ENCODE data around the gene LOXL1. TPM values are rescaled to one million over a fixed set of nuclear protein-coding genes. Genes with fewer than 3 reads are reported as not detected.
"Not testable (repeated sequence)": the region's sequence is repeated elsewhere in the genome, so short reads cannot be mapped to it uniquely, and the experiment has no call there.

The LOXL1 gene
- total and polyA plus RNA-seq, 9 of the 15 experiments (the other 6 are each of a cell fraction or from before 2014, with no cell fraction given), result 0.14 TPM; not detected in 8

- H3K36me3 ChIP-seq (ENCODE audit: control insufficient read depth, insufficient read depth, low read length); H3K9me3 ChIP-seq (replicated peaks; ENCODE audit: control insufficient read depth, insufficient read depth, low read depth, low read length); H3K9ac ChIP-seq (ENCODE audit: insufficient read depth in 1 of 2, low read depth in 2 of 2, low read length in 2 of 2); H3K79me2 ChIP-seq (ENCODE audit: control insufficient read depth, insufficient read depth, low read length); H3K4me3 ChIP-seq; BruUV-seq (replicated peaks); H3K4me2 ChIP-seq (ENCODE audit: insufficient read depth, low read length); H2AFZ ChIP-seq (ENCODE audit: low read depth, low read length); H3K27ac ChIP-seq (ENCODE audit: extremely low read depth, low read depth, low read length); intact Hi-C loops (cut with micrococcal nuclease); H3K9me1 ChIP-seq (ENCODE audit: control insufficient read depth, insufficient read depth, low read length); ATAC-seq; H4K20me1 ChIP-seq (replicated peaks; ENCODE audit: control insufficient read depth, insufficient read depth, low read length): not testable (repeated sequence)
- H3K4me1 ChIP-seq (replicated peaks in 1 of 2; ENCODE audit: control insufficient read depth in 2 of 2, insufficient read depth in 2 of 2, low read length in 2 of 2), result peaks cover 0 to 12% of the 10 kb centered on the region in 2 experiments; a peak in 2 of 5 replicates
- in situ Hi-C loops (cut with MboI), result loop anchor here (5.0 kb wide), 1 partner anchor 62 kb away; no protein-coding TSS in a partner anchor
- 2% methylated on average over 16 of the region's 18 CpGs for WGBS (ENCODE audit: insufficient coverage, low coverage, missing lambda C conversion rate)
- CTCF ChIA-PET (ENCODE audit: low intra/inter-chr PET ratio), result interaction anchor here (0.7 kb wide), 1 partner anchor 11 kb away, joined by 4 read pairs; no protein-coding TSS in a partner anchor
- peaks cover 0 to 21% of the 10 kb centered on the region in 2 experiments; a peak in 3 of 5 replicates for H3K27me3 ChIP-seq (ENCODE audit: control insufficient read depth in 2 of 2, insufficient read depth in 2 of 2, low read length in 2 of 2)
- peak in 3 of 4 experiments; percentile 28 to 33 (median 30) for DNase-seq (ENCODE audit: extremely low read depth in 1 of 4, low spot score in 3 of 4)
- peak; percentile 49; the same call in 1 of the 2 replicates for TF ChIP-seq ZNF384 (IDR thresholded peaks at IDR 0.05; ENCODE audit: low read depth, low read length)
- TF ChIP-seq, protein P1, sequence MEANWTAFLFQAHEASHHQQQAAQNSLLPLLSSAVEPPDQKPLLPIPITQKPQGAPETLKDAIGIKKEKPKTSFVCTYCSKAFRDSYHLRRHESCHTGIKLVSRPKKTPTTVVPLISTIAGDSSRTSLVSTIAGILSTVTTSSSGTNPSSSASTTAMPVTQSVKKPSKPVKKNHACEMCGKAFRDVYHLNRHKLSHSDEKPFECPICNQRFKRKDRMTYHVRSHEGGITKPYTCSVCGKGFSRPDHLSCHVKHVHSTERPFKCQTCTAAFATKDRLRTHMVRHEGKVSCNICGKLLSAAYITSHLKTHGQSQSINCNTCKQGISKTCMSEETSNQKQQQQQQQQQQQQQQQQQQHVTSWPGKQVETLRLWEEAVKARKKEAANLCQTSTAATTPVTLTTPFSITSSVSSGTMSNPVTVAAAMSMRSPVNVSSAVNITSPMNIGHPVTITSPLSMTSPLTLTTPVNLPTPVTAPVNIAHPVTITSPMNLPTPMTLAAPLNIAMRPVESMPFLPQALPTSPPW (CRISPR knock-in tag; IDR thresholded peaks at IDR 0.05), result peak; percentile 21; the same call in 1 of the 2 replicates
- TF ChIP-seq NFIC (IDR thresholded peaks at IDR 0.05), result peak; percentile 58
- FAIRE-seq, result peak; percentile 11
- POLR2A ChIA-PET, result interaction anchor here (0.8 to 0.9 kb wide), 2 partner anchors 9 to 74 kb away, joined by 3 read pairs; no protein-coding TSS in a partner anchor
These were observed 49.3 kb downstream of the LOXL1 start for GRCh38 chr15:73975440-73976125.

Data from K562 (cell line).